Neural cell (in vitro differentiated cells): ENCODE results near the gene DTL. TPM values are rescaled to one million over a fixed set of nuclear protein-coding genes. Genes with fewer than 3 reads are reported as not detected.

ENCODE experiments used
- H2AFZ ChIP-seq: fragments of 200-600, 300-800 bp; sonication (generic), shearing (Covaris generic); 2 replicates; pipeline ENCODE4 v1.6.0; 2014; ENCODE audit warnings: low read depth, mild to moderate bottlenecking, antibody characterized with exemption, low read length, moderate library complexity
- H3F3A ChIP-seq: fragments of 200-600 bp; shearing (Covaris generic); 2 replicates; pipeline ENCODE4 v1.6.1; 2016; ENCODE audit warnings: mild to moderate bottlenecking, moderate library complexity, mixed read lengths, antibody characterized with exemption, low read length; ENCODE audit not compliant: insufficient read depth, poor library complexity, severe bottlenecking
- H3K27ac ChIP-seq: fragments of 200-600, 300-800 bp; sonication (generic), shearing (Covaris generic); 2 replicates; pipeline ENCODE4 v1.5.1; 2014; ENCODE audit warnings: mild to moderate bottlenecking, low read length, moderate library complexity
- H3K27me3 ChIP-seq: fragments of 300-800, 200-600 bp; sonication (generic), shearing (Covaris generic); 2 replicates; pipeline ENCODE4 v1.6.0; 2014; ENCODE audit warnings: mild to moderate bottlenecking, low read depth, low read length, moderate library complexity; ENCODE audit not compliant: insufficient read depth
- H3K36me3 ChIP-seq: fragments of 300-800, 200-600 bp; sonication (generic), shearing (Covaris generic); 2 replicates; pipeline ENCODE4 v1.5.1; 2014; ENCODE audit warnings: mild to moderate bottlenecking, antibody characterized with exemption, low read length, moderate library complexity; ENCODE audit not compliant: insufficient read depth
- H3K4me2 ChIP-seq: fragments of 300-800, 200-600 bp; sonication (generic), shearing (Covaris generic); 2 replicates; pipeline ENCODE4 v1.6.0; 2014; ENCODE audit warnings: mild to moderate bottlenecking, low read length
- H3K4me3 ChIP-seq: fragments of 300-800, 200-600 bp; sonication (generic), shearing (Covaris generic); 2 replicates; pipeline ENCODE4 v1.5.1; 2014; ENCODE audit warnings: mild to moderate bottlenecking, low read length, moderate library complexity
- H3K79me2 ChIP-seq: fragments of 200-600 bp; shearing (Covaris generic); replicated peaks from 2 replicates; pipeline ENCODE4 v1.6.0; 2014; ENCODE audit warnings: mild to moderate bottlenecking, low read length, moderate library complexity; ENCODE audit not compliant: insufficient read depth
- H3K9ac ChIP-seq: fragments of 300-800, 200-600 bp; sonication (generic), shearing (Covaris generic); 2 replicates; pipeline ENCODE4 v1.6.1; 2016; ENCODE audit warnings: mild to moderate bottlenecking, low read length, mixed read lengths
- H3K9me2 ChIP-seq: fragments of 200-600 bp; shearing (Covaris generic); 2 replicates; pipeline ENCODE4 v1.6.1; 2016; ENCODE audit warnings: mild to moderate bottlenecking, low read length, mixed read lengths; ENCODE audit not compliant: insufficient read depth
- H3K9me3 ChIP-seq: fragments of 200-600, 300-800 bp; sonication (generic), shearing (Covaris generic); 2 replicates; pipeline ENCODE4 v1.6.1; 2016; ENCODE audit warnings: mild to moderate bottlenecking, mixed run types, low read length, moderate library complexity, mixed read lengths
- H4K20me1 ChIP-seq: fragments of 200-600 bp; shearing (Covaris generic); 2 replicates; pipeline ENCODE4 v1.6.1; 2016; ENCODE audit warnings: mild to moderate bottlenecking, mixed run types; ENCODE audit not compliant: insufficient read depth
- CTCF ChIP-seq: fragments of 450-650 bp; IDR thresholded peaks from 2 replicates; pipeline ENCODE4 v1.5.1; 2014; ENCODE audit warnings: antibody characterized with exemption, mild to moderate bottlenecking, moderate library complexity; ENCODE audit not compliant: poor library complexity, severe bottlenecking
- EP300 ChIP-seq: fragments of 450-650 bp; conservative IDR thresholded peaks from 2 replicates; pipeline ENCODE4 v1.6.1; 2014; ENCODE audit warnings: antibody characterized with exemption, mild to moderate bottlenecking, moderate library complexity; ENCODE audit not compliant: poor library complexity, severe bottlenecking
- EZH2 ChIP-seq: fragments of 200-600, 300-800 bp; shearing (Covaris generic), sonication (generic); IDR thresholded peaks from 2 replicates; pipeline ENCODE4 v1.6.1; 2014; ENCODE audit warnings: antibody characterized with exemption, low read length, borderline replicate concordance, mild to moderate bottlenecking; ENCODE audit not compliant: insufficient read depth, poor library complexity, severe bottlenecking
- MXI1 ChIP-seq: fragments of 450-650 bp; conservative IDR thresholded peaks from 2 replicates; pipeline ENCODE4 v1.6.1; 2014; ENCODE audit warnings: antibody characterized with exemption, mild to moderate bottlenecking; ENCODE audit not compliant: poor library complexity, severe bottlenecking
- POLR2AphosphoS5 ChIP-seq: IDR thresholded peaks from 2 replicates; pipeline ENCODE4 v1.6.1; 2012
- RAD21 ChIP-seq: fragments of 450-650 bp; conservative IDR thresholded peaks from 2 replicates; pipeline ENCODE4 v1.6.1; 2014; ENCODE audit warnings: antibody characterized with exemption, mild to moderate bottlenecking, moderate library complexity
- REST ChIP-seq: IDR thresholded peaks from 2 replicates; pipeline ENCODE4 v1.6.1; 2012; ENCODE audit warnings: borderline replicate concordance
- SMC3 ChIP-seq: fragments of 450-650 bp; conservative IDR thresholded peaks from 2 replicates; pipeline ENCODE4 v1.6.1; 2014; ENCODE audit warnings: antibody characterized with exemption, mild to moderate bottlenecking, moderate library complexity; ENCODE audit not compliant: poor library complexity
- TAF1 ChIP-seq: IDR thresholded peaks from 2 replicates; pipeline ENCODE4 v1.6.1; 2012; ENCODE audit warnings: low read depth
- polyA plus RNA-seq: library from polyadenylated mRNA; depleted of rRNA; stranded (reverse); fragments of >200 nt; gene quantifications from 2 replicates; pipeline ENCODE4 v1.2.3, GENCODE V29; 2014

The DTL gene
- polyA plus RNA-seq, 1 donor from 2014 or later, result 1.1 TPM

GRCh38 chr1:212042436-212042835 is 6.9 kb downstream of the DTL start:
- TF ChIP-seq RAD21 (no peak), MXI1 (no peak), EZH2 (no peak), TAF1 (no peak), POLR2AphosphoS5 (no peak), CTCF (no peak), EP300 (no peak), SMC3 (no peak)
- H2AFZ ChIP-seq, result no peak overlapping the region
- H3K4me2 ChIP-seq, result no peak overlapping the region
- peaks cover 34% of the 10 kb centered on the region for H3K79me2 ChIP-seq
- no peak overlapping the region for H3K27ac ChIP-seq
- no peaks in the 10 kb centered on the region for H3K9me3 ChIP-seq
- no peak overlapping the region for H3K4me3 ChIP-seq
- H4K20me1 ChIP-seq, result no peaks in the 10 kb centered on the region
- no peaks in the 10 kb centered on the region for H3K27me3 ChIP-seq
- no peaks in the 10 kb centered on the region for H3K9me2 ChIP-seq
- H3K36me3 ChIP-seq, result no peaks in the 10 kb centered on the region
- H3F3A ChIP-seq, result no peaks in the 10 kb centered on the region
- no peak overlapping the region for H3K9ac ChIP-seq

GRCh38 chr1:212044851-212045250 is 9.3 kb downstream of the DTL start:
- no peak overlapping the region for H3K27ac ChIP-seq
- H3K4me3 ChIP-seq, result no peak overlapping the region
- H3K36me3 ChIP-seq, result no peaks in the 10 kb centered on the region
- TF ChIP-seq EZH2 (no peak), TAF1 (no peak), SMC3 (no peak), RAD21 (no peak), CTCF (no peak), REST (no peak), MXI1 (no peak), EP300 (no peak), POLR2AphosphoS5 (no peak)
- H3K9me3 ChIP-seq, result no peaks in the 10 kb centered on the region
- peaks cover 9% of the 10 kb centered on the region for H3K79me2 ChIP-seq
- H2AFZ ChIP-seq, result no peak overlapping the region
- no peak overlapping the region for H3K4me2 ChIP-seq
- H3F3A ChIP-seq, result no peaks in the 10 kb centered on the region
- no peaks in the 10 kb centered on the region for H3K9me2 ChIP-seq
- no peaks in the 10 kb centered on the region for H4K20me1 ChIP-seq
- H3K27me3 ChIP-seq, result no peaks in the 10 kb centered on the region
- H3K9ac ChIP-seq, result no peak overlapping the region
